HG03460 (cell line): ENCODE data around the gene RGS6.

ENCODE experiments used
- ATAC-seq: cut with Tn5 transposase; IDR thresholded peaks from one replicate; pipeline ENCODE4 v1.9.1; 2021; ENCODE audit not compliant: unreplicated experiment

The RGS6 gene

DNA sequence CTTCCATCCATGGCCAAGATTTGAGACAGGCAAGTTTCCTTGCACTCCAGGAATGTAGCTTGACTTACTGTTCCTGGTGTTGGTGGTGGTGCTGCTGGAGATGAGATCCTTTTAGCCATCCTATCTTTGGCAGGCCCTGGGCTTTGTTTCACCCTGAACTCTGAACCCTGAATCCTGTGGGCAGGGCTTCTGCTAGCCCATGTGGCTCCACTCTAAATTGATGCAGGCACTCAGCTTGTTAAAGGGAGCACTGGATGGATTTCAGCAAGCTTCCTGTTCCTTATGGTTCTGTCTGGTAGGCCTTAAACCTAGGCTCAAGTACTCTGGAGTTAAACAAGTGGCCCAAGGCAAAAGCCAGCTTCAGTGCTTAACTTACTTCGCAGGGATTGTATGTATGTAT, 138.2 kb downstream of the RGS6 start:
- no peak for ATAC-seq

DNA sequence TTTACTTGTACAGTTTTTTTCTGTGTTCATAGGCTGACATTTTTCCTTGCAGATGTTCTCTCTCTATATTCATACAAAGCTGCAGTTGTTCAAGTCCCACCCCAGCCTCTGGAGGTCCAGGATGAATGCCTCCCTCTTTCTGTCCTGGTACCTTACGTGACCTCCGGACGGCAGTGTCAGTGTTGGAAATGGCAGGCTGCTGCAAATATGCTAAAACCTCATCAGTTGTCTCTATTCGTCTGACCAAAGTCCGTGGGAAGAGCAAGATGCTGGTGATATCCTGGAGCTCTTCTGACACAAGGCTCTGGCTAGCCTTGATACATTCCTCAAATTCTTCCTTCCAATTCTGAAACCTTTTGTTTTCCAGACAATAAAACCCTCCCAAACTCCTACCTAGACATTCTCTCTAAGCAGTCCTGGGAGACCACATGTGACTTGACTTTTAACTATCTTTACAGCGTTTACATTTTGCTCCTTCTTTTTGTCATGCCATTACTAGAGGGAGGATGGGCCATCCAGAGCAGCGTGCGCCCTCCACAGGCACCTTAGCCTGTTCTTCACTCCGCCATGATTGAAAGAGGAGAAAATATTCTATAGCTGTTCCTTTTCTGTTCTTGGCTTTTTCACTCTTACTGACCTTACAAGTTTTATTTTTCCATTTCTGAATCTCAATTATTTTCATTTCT, 143.6 kb downstream of the RGS6 start:
- ATAC-seq, result no peak

DNA sequence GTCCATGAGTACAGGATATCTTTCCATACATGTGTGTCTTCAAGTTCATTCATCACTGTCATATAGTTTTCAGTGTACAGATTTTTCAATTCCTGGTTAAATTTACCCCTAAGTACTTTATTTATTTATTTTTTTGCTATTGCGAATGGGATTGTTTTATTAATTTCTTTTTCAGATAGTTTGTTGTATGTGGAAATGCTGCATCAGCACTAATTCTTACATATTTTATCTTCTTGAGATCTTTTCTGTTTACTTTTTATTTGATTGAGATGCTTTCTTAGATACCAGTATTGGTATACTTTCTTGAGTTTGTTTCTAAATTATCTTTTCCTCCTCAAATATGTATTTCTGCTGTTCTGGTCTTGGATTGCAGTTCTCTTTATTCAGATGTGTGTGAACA, 148.9 kb downstream of the RGS6 start:
- no peak for ATAC-seq

DNA sequence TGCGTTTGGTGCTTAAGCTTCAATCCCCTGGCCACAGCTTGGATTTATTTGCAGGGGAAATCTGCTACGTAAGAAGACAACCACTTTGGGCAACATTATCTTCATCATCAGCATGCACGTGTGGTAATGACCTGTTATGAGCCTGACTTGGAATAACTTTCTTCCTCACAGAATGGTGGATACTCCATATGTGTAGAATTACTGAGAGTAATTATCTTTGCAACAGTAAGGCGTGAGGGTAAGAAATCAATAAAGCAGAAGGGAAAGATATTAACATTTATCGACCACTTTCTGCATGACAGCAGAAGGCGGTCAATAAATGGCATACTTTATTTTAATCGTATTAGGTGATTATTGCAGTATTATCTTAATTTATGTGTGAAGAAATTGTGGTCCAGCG, 152.7 kb downstream of the RGS6 start:
- no peak for ATAC-seq

DNA sequence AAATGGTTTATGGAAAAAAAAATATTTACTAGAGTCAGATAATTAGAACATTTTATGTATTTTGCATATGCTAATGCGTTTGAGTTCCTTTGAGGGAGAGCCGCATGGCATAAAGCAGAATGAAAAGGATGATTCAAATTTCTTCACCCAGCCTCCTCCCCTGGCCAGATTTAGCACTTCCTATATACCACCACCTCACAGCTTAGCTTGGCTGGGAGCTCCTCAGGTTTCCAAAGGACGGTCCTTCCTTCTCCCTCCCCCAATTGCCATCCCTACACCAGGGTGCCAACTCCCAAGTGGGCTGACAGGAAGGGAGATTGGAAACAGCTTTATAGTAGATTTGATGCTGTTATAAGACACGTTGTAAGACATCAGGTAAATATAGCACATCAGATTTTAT, 157.4 kb downstream of the RGS6 start:
- ATAC-seq, result no peak

DNA sequence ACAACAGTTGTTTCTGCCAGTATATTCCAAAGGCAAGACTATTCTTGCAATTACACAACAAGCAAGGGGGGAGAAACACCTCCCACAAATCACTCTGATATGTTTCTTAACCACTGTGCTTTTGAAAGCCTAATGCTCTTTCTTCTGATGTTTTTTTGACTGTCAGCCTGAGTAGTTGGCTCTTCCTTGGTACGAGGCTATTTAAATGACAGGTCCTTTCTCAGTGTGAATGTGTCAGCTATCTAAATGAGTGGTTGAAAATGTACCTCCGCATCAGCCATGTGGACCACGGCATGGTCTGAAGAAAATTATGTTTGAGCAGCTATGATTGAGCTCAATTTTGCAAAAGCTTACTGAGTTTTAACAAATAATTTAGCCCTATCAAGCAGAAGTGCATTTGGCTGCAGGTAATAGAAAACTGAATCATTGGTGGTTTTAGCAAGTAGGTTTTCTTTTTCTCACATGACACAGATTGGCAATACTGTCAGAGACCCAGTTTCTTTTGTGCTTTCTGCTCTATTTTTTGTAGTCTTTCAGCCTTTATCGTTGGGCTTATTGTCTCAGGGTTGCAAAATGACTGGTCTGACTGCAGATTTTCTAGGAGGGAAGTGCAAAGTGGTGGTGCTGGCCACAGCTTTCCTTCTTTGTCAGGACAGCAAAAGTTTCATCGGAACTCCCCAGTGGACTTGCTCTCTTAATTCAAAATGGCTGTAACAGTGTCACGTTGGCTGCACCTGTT, 162.8 kb downstream of the RGS6 start:
- ATAC-seq, result no peak

DNA sequence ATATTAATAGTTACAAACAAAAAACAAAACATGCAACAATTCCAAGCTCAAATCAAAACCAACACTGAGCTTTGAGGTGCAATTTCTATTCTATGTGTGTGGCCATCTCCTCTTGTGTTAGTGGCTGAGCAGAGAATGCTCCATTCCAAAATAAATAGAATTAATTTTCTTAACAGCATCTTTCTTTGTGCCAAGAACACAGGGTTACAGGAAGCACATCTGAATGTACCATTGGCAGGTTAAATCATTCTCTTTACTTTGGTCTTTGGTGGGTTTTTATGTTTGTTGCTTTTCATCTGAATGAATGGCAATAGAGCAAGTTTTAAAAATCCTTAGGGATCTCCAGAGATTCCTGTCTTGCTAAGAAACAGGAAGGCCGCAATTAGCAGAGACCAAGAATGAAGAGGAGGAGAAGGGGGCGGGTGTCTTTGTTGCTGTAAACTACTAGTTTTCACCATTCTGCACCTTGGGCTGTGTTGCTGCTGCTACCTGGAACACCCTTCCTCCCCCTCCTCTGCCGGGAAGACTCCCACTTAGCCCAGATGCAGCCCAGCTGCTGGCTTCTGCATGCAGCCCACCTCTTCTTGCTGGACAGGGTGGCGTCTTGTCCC, 165.0 kb downstream of the RGS6 start:
- ATAC-seq, result no peak

DNA sequence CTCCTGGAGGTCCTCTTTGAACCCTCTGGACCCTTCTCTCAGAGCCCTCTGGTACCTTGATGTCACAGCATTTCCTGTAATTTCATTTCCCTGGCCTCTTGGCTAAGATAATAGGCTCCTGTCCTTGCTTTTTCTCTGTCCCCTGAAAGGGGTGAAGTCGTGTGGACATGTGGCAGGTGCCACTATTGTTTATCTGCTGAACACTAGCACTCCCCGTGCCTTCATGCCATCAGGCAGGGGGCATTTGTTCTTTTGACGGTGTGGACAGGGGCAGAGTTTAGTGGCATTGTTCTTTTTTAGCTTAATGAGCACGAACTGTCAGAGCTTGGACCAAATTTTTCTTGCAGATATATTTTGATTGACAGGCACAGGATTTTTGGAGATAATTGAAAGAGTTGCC, 166.0 kb downstream of the RGS6 start:
- ATAC-seq, result no peak

DNA sequence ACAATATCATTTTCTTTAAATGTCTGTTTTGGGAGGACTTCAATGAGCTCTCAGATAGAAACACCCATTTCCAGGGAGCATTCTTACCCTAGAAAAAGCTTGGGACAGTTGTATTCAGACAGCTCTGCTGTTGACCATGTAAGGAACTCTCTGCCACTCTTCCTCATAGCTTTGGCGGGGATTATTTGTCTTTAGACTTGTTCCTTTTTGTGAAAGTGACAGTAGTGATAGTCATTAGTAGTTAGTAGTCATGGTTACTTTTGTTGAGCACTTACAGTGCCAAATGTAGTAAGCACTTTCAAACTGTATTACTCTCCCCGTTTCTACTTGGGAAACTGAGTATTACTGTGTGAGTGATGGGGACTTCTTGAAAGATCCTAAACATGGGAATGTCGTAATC, 167.3 kb downstream of the RGS6 start:
- no peak for ATAC-seq

DNA sequence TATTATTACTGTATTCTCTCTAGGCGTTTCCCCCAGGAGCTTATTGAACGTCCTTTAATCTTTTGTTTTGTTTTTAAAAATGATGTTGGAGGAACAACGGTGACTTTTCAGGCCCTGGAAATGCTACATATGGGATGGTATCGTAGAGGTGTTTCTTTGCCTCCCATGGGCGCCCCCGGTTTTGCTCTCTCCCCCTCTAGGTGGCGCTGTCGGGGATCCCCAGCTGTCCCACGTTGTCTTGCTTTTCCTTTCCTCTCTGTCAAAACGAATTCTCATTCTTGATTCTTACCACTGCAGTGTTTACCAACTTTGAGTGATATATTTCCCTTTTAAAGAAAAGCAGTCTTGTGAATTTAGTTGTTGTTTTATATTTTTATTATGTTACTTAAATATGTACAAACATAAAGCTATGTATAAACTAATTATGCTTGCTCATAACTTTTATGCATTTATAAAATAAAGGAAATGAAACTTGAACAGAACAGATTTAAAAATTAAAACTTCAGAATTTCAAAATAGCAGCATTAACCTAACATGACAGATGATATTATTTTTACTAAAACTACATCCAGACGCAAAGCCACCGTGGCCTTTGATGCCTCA, 171.9 kb downstream of the RGS6 start:
- ATAC-seq, result no peak

DNA sequence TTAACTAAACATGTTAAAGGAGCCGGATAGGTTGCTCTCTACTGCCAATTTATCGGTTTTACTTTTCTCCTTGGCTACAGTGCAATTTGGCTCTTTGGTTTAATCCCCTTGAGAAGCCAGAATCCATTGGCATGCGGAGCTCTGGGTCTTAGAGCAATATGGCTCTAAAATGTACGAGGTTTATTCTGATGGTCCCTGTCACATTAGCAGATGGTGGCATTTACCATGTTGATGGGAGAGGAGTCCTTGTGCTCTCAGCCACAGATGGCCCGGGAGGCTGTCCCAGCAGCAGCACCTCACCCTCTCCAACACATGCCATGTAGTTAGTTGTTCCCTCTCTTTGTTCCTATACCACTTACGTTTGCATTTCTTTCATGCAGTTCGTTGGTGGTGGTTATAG, 179.7 kb downstream of the RGS6 start:
- no peak for ATAC-seq

DNA sequence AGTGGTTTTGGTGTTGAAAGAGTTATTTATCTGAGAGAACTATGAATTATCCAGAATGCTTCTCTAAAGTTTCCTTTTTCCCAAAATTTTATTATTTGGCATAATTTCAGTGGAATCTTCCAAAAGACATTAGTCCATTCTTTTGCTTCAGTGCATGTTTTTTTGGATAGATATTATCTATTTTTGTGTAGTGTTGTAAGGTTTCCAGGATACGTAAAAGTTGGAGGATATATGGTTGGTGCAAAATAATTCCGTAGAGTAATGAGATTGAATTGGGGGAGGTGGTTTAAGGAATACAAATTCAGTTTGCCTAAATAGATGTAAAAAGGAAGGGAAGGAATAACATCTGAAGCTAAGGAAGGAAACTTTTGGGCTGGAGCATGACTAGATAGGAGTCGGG, 186.6 kb downstream of the RGS6 start:
- no peak for ATAC-seq

DNA sequence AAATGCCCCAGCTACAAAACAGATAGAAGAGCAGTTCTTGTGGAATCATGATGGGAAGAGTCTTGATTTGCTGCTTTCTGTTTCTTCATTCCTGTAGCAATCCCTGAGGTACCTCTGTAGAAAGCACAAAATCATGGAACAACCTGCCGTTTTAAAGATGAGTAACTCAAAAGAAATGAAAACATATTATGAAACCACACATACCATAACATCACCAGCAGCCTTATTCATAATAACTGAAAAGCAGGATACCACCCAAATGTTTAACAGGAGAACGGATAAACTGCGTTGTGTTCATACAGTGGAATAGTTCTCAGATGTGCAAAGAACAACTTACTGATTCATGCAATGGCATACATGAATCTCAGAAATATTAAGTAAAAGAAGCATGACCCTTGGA, 188.1 kb downstream of the RGS6 start:
- ATAC-seq, result no peak

DNA sequence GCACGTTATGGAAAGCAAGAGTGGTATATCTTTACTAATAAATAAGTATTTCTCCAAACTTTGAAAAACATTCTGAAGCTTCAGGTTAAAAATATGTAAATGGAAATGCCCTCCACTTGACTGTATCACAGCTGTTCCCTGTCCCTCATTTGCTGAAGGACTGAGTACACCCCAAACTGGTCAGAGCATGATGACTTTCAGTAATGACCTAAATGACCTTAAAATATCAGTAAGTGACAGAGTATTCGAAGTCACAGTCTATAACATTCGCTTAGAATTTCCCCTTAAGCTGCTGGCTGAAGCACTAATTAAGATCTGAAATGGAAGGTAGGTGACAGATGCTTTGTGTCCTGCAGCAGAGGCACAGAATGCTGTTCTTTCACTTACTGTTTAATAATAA, 191.5 kb downstream of the RGS6 start:
- no peak for ATAC-seq

DNA sequence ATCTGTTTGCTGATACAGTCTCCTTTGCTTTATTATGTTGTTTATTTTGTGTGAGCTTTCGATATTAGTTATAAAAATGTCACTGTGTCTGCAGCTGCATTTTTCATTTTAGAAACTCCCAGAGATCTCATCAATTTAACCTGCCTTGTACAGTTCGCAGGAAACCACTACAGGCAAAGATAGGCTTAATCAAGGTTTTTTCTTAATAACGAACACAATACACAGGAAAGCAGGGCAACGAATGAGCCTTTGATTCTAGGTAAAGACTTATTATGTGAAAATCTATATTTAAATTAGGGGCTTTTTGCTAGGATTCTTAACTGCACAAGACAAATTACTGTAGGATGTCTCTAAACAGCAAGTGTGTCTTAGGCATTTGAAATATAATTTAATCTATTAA, 191.9 kb downstream of the RGS6 start:
- no peak for ATAC-seq

DNA sequence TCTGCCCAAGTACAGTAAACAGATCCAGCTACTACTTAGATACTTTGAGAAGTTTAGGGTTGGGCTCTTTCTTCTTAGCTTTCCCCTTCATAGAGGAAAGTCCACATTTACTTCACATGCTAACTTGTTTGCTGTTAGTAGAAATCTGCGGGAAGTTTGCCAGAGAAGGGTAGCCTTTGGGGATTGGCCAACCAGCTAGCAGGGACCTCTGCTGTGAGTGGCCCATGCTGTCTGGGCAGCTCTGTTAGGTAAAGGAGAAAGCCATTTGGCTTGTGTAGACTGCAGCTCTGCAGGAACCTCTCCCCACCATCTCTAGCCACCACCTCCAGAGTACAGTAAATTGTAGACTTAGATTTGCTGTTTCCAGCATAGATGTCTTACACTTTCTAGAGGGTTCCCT, 193.9 kb downstream of the RGS6 start:
- no peak for ATAC-seq

DNA sequence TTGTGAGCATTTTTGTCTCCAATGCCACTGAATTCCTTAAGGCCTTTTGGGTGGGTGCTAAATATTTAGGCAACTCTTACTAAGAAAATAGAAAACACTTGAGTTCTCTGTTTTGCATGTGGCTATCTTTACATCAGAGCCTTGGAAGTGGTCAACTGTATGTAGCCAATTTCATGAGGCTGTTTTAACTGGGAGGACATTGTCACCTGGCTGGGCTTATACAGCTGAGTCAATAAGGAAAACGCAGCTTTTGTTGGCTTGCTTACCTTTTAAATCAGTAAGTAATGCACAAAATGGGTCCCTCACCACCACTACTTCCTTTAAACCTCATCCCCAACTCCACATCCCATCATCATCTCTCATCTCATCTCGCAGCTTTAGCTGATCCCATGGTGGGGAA, 194.3 kb downstream of the RGS6 start:
- no peak for ATAC-seq

DNA sequence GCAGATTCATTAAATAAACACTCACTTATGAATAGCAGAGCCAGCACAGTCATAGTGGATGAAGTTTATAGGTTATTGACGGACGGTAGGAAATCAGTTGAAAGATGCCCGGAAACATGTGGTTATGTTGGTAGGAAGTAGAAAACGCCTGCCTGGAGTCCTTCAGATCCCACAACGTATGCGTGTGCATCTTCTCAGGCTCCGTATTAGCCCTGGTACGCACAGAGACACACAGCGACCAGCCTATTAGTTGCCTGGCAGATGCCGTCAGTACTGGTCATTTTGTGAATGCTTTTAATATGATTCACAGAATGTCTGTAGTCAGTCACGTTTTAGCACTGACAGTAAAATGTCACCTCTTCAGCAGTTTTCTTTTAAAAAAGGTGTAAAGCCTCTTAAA, 196.4 kb downstream of the RGS6 start:
- ATAC-seq, result no peak

DNA sequence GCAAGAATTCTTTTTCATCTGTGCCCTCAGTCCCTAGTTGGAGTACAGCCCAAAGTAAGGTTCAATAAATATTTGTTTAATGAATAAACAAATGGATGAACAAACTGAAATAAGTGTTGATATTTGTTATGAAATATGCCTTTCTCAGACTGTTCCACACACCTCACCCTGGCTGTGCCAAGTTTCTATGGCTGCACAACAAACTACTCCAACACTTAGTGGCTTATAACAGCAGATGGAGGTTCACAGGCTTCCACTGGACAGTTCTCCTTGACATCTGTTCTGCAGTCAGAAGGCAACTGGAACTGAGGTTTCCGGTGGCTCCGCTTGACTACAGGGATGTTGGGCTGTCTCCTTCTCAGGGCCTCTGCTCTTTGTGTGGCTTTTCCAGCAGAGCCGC, 197.1 kb downstream of the RGS6 start:
- no peak for ATAC-seq

DNA sequence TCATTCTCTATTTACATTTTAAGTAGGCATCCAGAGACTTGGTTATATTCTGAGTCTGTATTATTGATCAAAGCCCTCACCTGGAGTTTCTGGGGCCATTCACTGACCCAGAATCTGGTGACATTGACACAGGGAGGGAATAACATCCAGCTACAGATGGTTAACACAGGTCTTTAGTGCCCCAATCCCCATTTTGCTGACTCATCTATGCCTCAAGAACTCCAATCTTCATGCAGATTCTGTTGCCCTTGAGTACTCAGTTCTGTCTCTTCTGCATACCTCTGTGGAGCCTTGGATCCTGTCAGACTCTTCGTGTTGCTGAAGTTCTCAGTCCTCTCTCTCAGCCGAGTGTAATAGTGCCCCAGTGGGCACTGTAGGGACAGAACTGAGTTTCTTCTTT, 208.9 kb downstream of the RGS6 start:
- ATAC-seq, result no peak

DNA sequence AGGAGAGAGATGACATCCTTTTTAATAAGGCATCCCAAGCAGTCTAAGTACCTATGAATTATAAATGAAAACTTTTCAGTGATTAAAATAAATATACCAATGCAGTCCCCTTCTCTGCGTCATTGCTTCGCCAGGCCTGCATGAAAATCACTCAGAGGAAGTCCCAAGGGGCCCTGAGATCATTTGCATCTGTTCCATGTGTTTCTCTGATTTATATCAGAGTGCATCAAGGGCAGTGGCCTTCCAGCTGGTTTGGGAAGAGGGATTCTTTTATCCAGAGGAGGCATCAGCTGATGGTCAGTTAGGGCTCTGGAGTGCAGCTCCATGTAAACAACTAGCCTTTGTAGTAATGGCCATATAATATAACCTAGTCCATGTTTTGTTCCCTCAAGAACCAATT, 210.1 kb downstream of the RGS6 start:
- ATAC-seq, result no peak

DNA sequence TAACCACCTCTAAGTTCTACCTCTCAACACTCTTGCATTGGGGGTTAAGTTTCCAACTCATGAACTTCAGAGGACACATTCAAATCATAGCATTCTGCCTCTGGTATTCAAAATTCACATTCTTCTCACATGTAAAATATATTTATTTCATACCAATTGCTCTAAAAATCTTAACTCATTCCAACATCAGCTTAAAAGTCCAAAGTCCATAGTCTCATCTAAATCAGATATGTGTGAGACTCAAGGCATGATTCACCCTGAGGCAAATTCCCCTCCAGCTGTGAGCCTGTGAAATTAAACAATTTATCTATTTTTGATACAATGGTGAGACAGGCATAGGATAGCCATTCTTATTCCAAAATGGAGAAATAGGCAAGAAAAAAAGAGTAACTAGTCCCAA, 214.0 kb downstream of the RGS6 start:
- ATAC-seq, result no peak
